PC-9 (cell line): Measurements from ENCODE around the gene ARHGAP42. TPM values are rescaled to one million over a fixed set of nuclear protein-coding genes. Genes with fewer than 3 reads are reported as not detected.

ENCODE experiments used
- BruUV-seq: library from RNA; stranded (reverse); fragments of 400-500 nt; replicated peaks from 2 replicates; lab custom pipeline; 2021; lab: Mats Ljungman, UMichigan
- CTCF ChIA-PET: fragments of 300-600 bp; sonication (Branson Sonifier 250); formaldehyde crosslinking; loops from one replicate; lab custom pipeline; 2022; ENCODE audit warnings: antibody characterized with exemption; lab: Charles Lee
- POLR2A ChIA-PET: fragments of 300-600 bp; sonication (Branson Sonifier 250); formaldehyde crosslinking; loops from one replicate; lab custom pipeline; 2022; ENCODE audit warnings: antibody characterized with exemption; ENCODE audit not compliant: unreplicated experiment; lab: Charles Lee
- DNase-seq, 2 experiments: peaks; one replicate each; pipeline versions ENCODE4 v3.0.0 to v3.0.0-alpha.2; 2015 to 2022; ENCODE audit warnings: mixed read lengths in 1 of 2
- H2AFZ ChIP-seq: fragments of 200-600 bp; sonication (generic); 2 replicates; pipeline ENCODE4 v1.8.1; 2017; ENCODE audit warnings: antibody characterized with exemption
- H3F3A ChIP-seq: fragments of 200-600 bp; sonication (generic); 2 replicates; pipeline ENCODE4 v1.8.1; 2017; ENCODE audit warnings: antibody characterized with exemption, mild to moderate bottlenecking, low read depth; ENCODE audit not compliant: insufficient read depth
- H3K27ac ChIP-seq: fragments of 200-600 bp; sonication (generic); 2 replicates; pipeline ENCODE4 v1.6.1; 2016; ENCODE audit warnings: mixed run types
- H3K27me3 ChIP-seq: fragments of 200-600 bp; sonication (generic); 2 replicates; pipeline ENCODE4 v1.6.1; 2016; ENCODE audit warnings: low read depth, mixed run types; ENCODE audit not compliant: insufficient read depth
- H3K36me3 ChIP-seq: fragments of 200-600 bp; sonication (generic); 2 replicates; pipeline ENCODE4 v1.6.1; 2016; ENCODE audit warnings: low read depth, mixed run types
- H3K4me1 ChIP-seq: fragments of 200-600 bp; sonication (generic); replicated peaks from 2 replicates; pipeline ENCODE4 v1.6.1; 2016; ENCODE audit warnings: mixed run types; ENCODE audit not compliant: insufficient read depth
- H3K4me2 ChIP-seq: fragments of 200-600 bp; sonication (generic); 2 replicates; pipeline ENCODE4 v1.6.1; 2017; ENCODE audit warnings: mixed run types
- H3K4me3 ChIP-seq: fragments of 200-600 bp; sonication (generic); 2 replicates; pipeline ENCODE4 v1.6.1; 2016; ENCODE audit warnings: mixed run types
- H3K79me2 ChIP-seq: fragments of 200-600 bp; sonication (generic); 2 replicates; pipeline ENCODE4 v1.6.1; 2017; ENCODE audit warnings: low read depth, mixed run types
- H3K9me2 ChIP-seq: fragments of 200-600 bp; sonication (generic); 2 replicates; pipeline ENCODE4 v1.8.1; 2017; ENCODE audit warnings: mild to moderate bottlenecking; ENCODE audit not compliant: insufficient read depth
- H3K9me3 ChIP-seq: fragments of 200-600 bp; sonication (generic); 2 replicates; pipeline ENCODE4 v1.8.1; 2016; ENCODE audit warnings: low read depth; ENCODE audit not compliant: insufficient read depth
- H4K20me1 ChIP-seq: fragments of 200-600 bp; sonication (generic); 2 replicates; pipeline ENCODE4 v1.8.1; 2017; ENCODE audit not compliant: insufficient read depth
- CTCF ChIP-seq: fragments of 200-600 bp; sonication (generic); conservative IDR thresholded peaks from 2 replicates; pipeline ENCODE4 v1.6.1; 2017; ENCODE audit warnings: mixed run types, antibody characterized with exemption, mild to moderate bottlenecking, moderate library complexity
- EZH2 ChIP-seq: fragments of 200-600 bp; sonication (generic); IDR thresholded peaks from 2 replicates; pipeline ENCODE4 v1.8.0; 2017; ENCODE audit warnings: antibody characterized with exemption, low read depth
- intact Hi-C: fragments of 100-400 bp; cut with micrococcal nuclease; formaldehyde crosslinking; loops from one replicate; pipeline ENCODE4 v1.10.0; 2022; ENCODE audit not compliant: unreplicated experiment
- total RNA-seq: library from RNA; stranded (reverse); gene quantifications from 2 replicates; pipeline ENCODE4 v1.2.3, GENCODE V29; 2021

The ARHGAP42 gene
- total RNA-seq, 1 experiment from 2014 or later, result 12.8 TPM

GRCh38 chr11:100753172-100753543, 66.1 kb downstream of the ARHGAP42 start:
- CTCF ChIA-PET, result interaction anchor here (1.0 to 1.7 kb wide), 4 partner anchors 23 to 102 kb away, joined by 3 to 5 read pairs (median 4); no protein-coding TSS in a partner anchor
- Histone ChIP-seq H2AFZ (no peak overlapping the region), H3K36me3 (no peaks in the 10 kb centered on the region), H3F3A (peaks cover 26% of the 10 kb centered on the region), H3K27ac (peak overlapping the region; percentile 76), H3K4me2 (peak overlapping the region; percentile 55), H3K79me2 (no peaks in the 10 kb centered on the region), H3K4me3 (no peak overlapping the region; the same call in 1 of the 2 replicates), H4K20me1 (no peaks in the 10 kb centered on the region), H3K4me1 (peaks cover 33% of the 10 kb centered on the region), H3K9me3 (peaks cover 9% of the 10 kb centered on the region), H3K27me3 (no peaks in the 10 kb centered on the region), H3K9me2 (no peaks in the 10 kb centered on the region)
- DNase-seq, result peak; percentile 84 to 98
- no TSS peak for BruUV-seq
- TF ChIP-seq EZH2 (no peak), CTCF (peak; percentile 13; the same call in 1 of the 2 replicates)
- POLR2A ChIA-PET, result interaction anchor here (0.5 to 1.0 kb wide), 7 partner anchors 18 to 98 kb away, joined by 3 to 13 read pairs (median 6); no protein-coding TSS in a partner anchor
- intact Hi-C loops, result loop anchor here (1.0 to 2.0 kb wide), 4 partner anchors 14 to 174 kb away; no protein-coding TSS in a partner anchor

GRCh38 chr11:100753571-100753970, 66.5 kb downstream of the ARHGAP42 start:
- no peak for DNase-seq
- H3K27ac ChIP-seq, result peak overlapping the region; percentile 76
- no TSS peak for BruUV-seq

GRCh38 chr11:100756559-100756958, 69.5 kb downstream of the ARHGAP42 start:
- H2AFZ ChIP-seq, result no peak overlapping the region
- no peaks in the 10 kb centered on the region for H3K79me2 ChIP-seq
- ChIA-PET CTCF (no interaction called here), POLR2A (interaction anchor here (0.6 kb wide), 1 partner anchor 13 kb away, joined by 20 read pairs; no protein-coding TSS in a partner anchor)
- H3K4me1 ChIP-seq, result peaks cover 30% of the 10 kb centered on the region
- H3K4me2 ChIP-seq, result no peak overlapping the region
- no peaks in the 10 kb centered on the region; the same call in 1 of the 2 replicates for H3K9me3 ChIP-seq
- H3K9me2 ChIP-seq, result no peaks in the 10 kb centered on the region
- H4K20me1 ChIP-seq, result no peaks in the 10 kb centered on the region
- peaks cover 19% of the 10 kb centered on the region for H3F3A ChIP-seq
- no peak overlapping the region for H3K27ac ChIP-seq
- intact Hi-C loops, result no loop called here
- no peaks in the 10 kb centered on the region for H3K36me3 ChIP-seq
- H3K4me3 ChIP-seq, result no peak overlapping the region
- BruUV-seq, result no TSS peak
- no peak for TF ChIP-seq EZH2
- TF ChIP-seq CTCF, result no peak
- DNase-seq, result no peak
- H3K27me3 ChIP-seq, result no peaks in the 10 kb centered on the region

More at GRCh38 chr11:100753571-100753970, 66.5 kb downstream of the ARHGAP42 start:
- ChIA-PET CTCF (interaction anchor here (1.0 to 1.7 kb wide), 4 partner anchors 22 to 102 kb away, joined by 3 to 5 read pairs (median 4); no protein-coding TSS in a partner anchor), POLR2A (interaction anchor here (0.5 to 1.0 kb wide), 6 partner anchors 18 to 174 kb away, joined by 3 to 13 read pairs (median 5); no protein-coding TSS in a partner anchor)
- no peak overlapping the region for H2AFZ ChIP-seq
- H3K9me3 ChIP-seq, result peaks cover 9% of the 10 kb centered on the region
- TF ChIP-seq EZH2, result no peak
- no peak for TF ChIP-seq CTCF
- H3F3A ChIP-seq, result peaks cover 26% of the 10 kb centered on the region
- no peak overlapping the region for H3K4me3 ChIP-seq
- peaks cover 33% of the 10 kb centered on the region for H3K4me1 ChIP-seq
- no peaks in the 10 kb centered on the region for H3K36me3 ChIP-seq
- no peaks in the 10 kb centered on the region for H3K79me2 ChIP-seq
- no peaks in the 10 kb centered on the region for H4K20me1 ChIP-seq
- peak overlapping the region; percentile 55 for H3K4me2 ChIP-seq
- H3K9me2 ChIP-seq, result no peaks in the 10 kb centered on the region
- no peaks in the 10 kb centered on the region for H3K27me3 ChIP-seq
- intact Hi-C loops, result loop anchor here (1.0 to 2.0 kb wide), 4 partner anchors 14 to 175 kb away; no protein-coding TSS in a partner anchor
